ENCODE data around the gene CFAP45. TPM values are rescaled to one million over a fixed set of nuclear protein-coding genes. Genes with fewer than 3 reads are reported as not detected.

CFAP45 gene
- total and polyA plus RNA-seq, 2 experiments from 2014 or later: 0.36 TPM; not detected in 1

DNA sequence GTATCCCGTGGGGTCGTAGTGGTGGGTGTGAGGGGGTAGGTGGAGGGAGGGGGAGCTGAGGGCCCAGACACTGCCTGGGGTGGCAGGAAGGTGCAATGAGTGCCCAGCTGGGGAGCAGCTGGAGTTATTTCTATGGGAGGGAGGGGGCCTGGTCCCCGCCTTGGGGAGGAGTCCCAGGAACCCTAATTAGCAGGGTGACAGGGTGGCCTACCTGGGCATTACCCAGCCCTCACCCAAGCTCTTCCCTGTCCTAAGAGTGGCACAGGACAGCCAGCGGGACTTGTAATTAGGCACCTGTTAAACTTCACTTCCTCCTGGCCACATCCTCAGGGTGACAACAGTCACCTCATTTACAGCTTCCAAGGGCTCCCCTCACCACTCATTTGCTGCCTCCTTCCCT is 37.4 kb downstream of the CFAP45 start, which contains the start of gene VSIG8:
VSIG8 (minus strand) TSS at position 101 of the 400 bp plus-strand sequence. CDS start 136 bp downstream, outside the sequence.
- Histone ChIP-seq H3K36me3 (ENCODE audit: insufficient read depth) (no peaks in the 10 kb centered on the region), H3K27ac (ENCODE audit: low read depth) (no peak within 1 kb of the TSS), H3K79me2 (replicated peaks; ENCODE audit: insufficient read depth) (no peaks in the 10 kb centered on the region), H3K4me2 (no peak within 1 kb of the TSS), H3K4me3 (no peak within 1 kb of the TSS), H3F3A (replicated peaks; ENCODE audit: low read depth) (no peaks in the 10 kb centered on the region), H3K4me1 (ENCODE audit: insufficient read depth) (no peaks in the 10 kb centered on the region), H4K20me1 (replicated peaks; ENCODE audit: insufficient read depth) (no peaks in the 10 kb centered on the region), H3K9me2 (ENCODE audit: insufficient read depth) (no peaks in the 10 kb centered on the region), H3K27me3 (ENCODE audit: insufficient read depth) (no peaks in the 10 kb centered on the region), H2AFZ (no peak within 1 kb of the TSS)
- TF ChIP-seq CTCF (conservative IDR thresholded peaks at IDR 0.05; ENCODE audit: low read depth in 2 of 2) (no peak), ZNF331 (CRISPR knock-in tag; IDR thresholded peaks at IDR 0.05; ENCODE audit: low read depth) (no peak), EZH2 (IDR thresholded peaks at IDR 0.05; ENCODE audit: low read depth, unreplicated experiment) (no peak), POLR2AphosphoS5 (IDR thresholded peaks at IDR 0.05; ENCODE audit: low read depth) (no peak), JUNB (IDR thresholded peaks at IDR 0.05; ENCODE audit: unreplicated experiment) (no peak), NANOG (IDR thresholded peaks at IDR 0.05; ENCODE audit: borderline replicate concordance) (no peak), CREB1 (CRISPR knock-in tag; IDR thresholded peaks at IDR 0.05; ENCODE audit: low read depth) (no peak), STAT1 (IDR thresholded peaks at IDR 0.05; ENCODE audit: unreplicated experiment) (no peak)
- TF ChIP-seq, protein P1, sequence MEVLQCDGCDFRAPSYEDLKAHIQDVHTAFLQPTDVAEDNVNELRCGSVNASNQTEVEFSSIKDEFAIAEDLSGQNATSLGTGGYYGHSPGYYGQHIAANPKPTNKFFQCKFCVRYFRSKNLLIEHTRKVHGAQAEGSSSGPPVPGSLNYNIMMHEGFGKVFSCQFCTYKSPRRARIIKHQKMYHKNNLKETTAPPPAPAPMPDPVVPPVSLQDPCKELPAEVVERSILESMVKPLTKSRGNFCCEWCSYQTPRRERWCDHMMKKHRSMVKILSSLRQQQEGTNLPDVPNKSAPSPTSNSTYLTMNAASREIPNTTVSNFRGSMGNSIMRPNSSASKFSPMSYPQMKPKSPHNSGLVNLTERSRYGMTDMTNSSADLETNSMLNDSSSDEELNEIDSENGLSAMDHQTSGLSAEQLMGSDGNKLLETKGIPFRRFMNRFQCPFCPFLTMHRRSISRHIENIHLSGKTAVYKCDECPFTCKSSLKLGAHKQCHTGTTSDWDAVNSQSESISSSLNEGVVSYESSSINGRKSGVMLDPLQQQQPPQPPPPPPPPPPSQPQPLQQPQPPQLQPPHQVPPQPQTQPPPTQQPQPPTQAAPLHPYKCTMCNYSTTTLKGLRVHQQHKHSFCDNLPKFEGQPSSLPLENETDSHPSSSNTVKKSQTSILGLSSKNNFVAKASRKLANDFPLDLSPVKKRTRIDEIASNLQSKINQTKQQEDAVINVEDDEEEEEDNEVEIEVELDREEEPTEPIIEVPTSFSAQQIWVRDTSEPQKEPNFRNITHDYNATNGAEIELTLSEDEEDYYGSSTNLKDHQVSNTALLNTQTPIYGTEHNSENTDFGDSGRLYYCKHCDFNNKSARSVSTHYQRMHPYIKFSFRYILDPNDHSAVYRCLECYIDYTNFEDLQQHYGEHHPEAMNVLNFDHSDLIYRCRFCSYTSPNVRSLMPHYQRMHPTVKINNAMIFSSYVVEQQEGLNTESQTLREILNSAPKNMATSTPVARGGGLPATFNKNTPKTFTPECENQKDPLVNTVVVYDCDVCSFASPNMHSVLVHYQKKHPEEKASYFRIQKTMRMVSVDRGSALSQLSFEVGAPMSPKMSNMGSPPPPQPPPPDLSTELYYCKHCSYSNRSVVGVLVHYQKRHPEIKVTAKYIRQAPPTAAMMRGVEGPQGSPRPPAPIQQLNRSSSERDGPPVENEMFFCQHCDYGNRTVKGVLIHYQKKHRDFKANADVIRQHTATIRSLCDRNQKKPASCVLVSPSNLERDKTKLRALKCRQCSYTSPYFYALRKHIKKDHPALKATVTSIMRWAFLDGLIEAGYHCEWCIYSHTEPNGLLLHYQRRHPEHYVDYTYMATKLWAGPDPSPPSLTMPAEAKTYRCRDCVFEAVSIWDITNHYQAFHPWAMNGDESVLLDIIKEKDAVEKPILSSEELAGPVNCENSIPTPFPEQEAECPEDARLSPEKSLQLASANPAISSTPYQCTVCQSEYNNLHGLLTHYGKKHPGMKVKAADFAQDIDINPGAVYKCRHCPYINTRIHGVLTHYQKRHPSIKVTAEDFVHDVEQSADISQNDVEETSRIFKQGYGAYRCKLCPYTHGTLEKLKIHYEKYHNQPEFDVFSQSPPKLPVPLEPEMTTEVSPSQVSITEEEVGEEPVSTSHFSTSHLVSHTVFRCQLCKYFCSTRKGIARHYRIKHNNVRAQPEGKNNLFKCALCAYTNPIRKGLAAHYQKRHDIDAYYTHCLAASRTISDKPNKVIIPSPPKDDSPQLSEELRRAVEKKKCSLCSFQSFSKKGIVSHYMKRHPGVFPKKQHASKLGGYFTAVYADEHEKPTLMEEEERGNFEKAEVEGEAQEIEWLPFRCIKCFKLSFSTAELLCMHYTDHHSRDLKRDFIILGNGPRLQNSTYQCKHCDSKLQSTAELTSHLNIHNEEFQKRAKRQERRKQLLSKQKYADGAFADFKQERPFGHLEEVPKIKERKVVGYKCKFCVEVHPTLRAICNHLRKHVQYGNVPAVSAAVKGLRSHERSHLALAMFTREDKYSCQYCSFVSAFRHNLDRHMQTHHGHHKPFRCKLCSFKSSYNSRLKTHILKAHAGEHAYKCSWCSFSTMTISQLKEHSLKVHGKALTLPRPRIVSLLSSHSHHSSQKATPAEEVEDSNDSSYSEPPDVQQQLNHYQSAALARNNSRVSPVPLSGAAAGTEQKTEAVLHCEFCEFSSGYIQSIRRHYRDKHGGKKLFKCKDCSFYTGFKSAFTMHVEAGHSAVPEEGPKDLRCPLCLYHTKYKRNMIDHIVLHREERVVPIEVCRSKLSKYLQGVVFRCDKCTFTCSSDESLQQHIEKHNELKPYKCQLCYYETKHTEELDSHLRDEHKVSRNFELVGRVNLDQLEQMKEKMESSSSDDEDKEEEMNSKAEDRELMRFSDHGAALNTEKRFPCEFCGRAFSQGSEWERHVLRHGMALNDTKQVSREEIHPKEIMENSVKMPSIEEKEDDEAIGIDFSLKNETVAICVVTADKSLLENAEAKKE (CRISPR knock-in tag; IDR thresholded peaks at IDR 0.05): no peak
- Mint-ChIP-seq H3K27me3 (ENCODE audit: insufficient read depth, low read depth, poor library complexity) (peaks cover 10% of the 10 kb centered on the region), H3K36me3 (ENCODE audit: low read depth) (no peaks in the 10 kb centered on the region), H3K4me3 (no peak within 1 kb of the TSS), H3K9me3 (no peaks in the 10 kb centered on the region; the same call in 2 of the 3 replicates), H3K27ac (no peak within 1 kb of the TSS), H3K4me1 (peaks cover under 1% of the 10 kb centered on the region; the same call in 2 of the 3 replicates)
- ATAC-seq (no peak), DNase-seq (ENCODE audit: low spot score) (no peak)

All from GM23338 (cell line).